Measurements from ENCODE around the gene MAP3K5.

The MAP3K5 gene

DNA sequence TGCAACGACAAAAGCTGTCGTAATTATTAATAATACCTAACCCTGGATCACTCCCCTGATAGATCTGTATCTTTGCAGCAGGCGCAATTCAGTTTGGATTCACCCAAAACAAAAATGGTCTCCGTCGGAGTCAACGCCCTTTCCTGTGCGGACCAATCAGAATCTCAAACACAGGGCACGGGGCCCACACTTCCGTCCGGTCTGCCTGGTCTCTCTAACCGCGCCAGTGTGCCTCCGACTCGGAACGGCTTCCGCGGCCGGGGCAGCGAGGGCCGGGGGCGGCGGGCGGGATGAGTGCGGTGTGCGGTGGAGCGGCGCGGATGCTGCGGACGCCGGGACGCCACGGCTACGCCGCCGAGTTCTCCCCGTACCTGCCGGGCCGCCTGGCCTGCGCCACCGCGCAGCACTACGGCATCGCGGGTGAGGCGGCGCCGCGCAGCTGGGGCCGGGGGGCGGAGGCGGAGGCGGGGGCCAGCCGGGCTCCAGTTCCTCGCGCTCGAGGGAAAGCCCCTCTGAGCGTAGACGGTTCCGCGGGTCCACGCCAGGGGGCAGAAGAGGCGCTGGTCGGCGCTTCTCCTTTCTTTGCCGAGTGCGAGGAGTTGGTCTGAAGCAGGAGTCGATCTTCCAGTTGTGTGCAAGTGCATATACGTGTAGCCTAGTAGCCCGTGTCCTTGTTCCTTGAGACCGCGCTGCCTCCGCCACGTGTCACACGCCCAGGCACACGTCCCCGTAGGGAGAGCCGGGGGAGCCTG lies 30.3 kb upstream of the MAP3K5 start, which contains the start of gene PEX7:
Gene PEX7, plus strand, starts transcription at position 217 of the 752 bp plus-strand sequence. Its CDS starts 74 bp downstream, at position 291.
- TF ChIP-seq, protein P1, sequence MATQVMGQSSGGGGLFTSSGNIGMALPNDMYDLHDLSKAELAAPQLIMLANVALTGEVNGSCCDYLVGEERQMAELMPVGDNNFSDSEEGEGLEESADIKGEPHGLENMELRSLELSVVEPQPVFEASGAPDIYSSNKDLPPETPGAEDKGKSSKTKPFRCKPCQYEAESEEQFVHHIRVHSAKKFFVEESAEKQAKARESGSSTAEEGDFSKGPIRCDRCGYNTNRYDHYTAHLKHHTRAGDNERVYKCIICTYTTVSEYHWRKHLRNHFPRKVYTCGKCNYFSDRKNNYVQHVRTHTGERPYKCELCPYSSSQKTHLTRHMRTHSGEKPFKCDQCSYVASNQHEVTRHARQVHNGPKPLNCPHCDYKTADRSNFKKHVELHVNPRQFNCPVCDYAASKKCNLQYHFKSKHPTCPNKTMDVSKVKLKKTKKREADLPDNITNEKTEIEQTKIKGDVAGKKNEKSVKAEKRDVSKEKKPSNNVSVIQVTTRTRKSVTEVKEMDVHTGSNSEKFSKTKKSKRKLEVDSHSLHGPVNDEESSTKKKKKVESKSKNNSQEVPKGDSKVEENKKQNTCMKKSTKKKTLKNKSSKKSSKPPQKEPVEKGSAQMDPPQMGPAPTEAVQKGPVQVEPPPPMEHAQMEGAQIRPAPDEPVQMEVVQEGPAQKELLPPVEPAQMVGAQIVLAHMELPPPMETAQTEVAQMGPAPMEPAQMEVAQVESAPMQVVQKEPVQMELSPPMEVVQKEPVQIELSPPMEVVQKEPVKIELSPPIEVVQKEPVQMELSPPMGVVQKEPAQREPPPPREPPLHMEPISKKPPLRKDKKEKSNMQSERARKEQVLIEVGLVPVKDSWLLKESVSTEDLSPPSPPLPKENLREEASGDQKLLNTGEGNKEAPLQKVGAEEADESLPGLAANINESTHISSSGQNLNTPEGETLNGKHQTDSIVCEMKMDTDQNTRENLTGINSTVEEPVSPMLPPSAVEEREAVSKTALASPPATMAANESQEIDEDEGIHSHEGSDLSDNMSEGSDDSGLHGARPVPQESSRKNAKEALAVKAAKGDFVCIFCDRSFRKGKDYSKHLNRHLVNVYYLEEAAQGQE (IDR thresholded peaks at IDR 0.05; ENCODE audit: insufficient read depth in 1 of 2, low read depth in 2 of 2, low read length in 2 of 2), result no peak; a peak in 1 of 4 replicates
- TF ChIP-seq POLR2AphosphoS5 (IDR thresholded peaks at IDR 0.05; ENCODE audit: low read depth, low read length) (peak; percentile 87), TAF1 (IDR thresholded peaks at IDR 0.05; ENCODE audit: borderline replicate concordance, insufficient read depth, low read length) (peak; percentile 77; the same call in 1 of the 2 replicates), SIN3A (IDR thresholded peaks at IDR 0.05; ENCODE audit: borderline replicate concordance, insufficient read depth, low read length) (peak; percentile 68; the same call in 1 of the 2 replicates), FOXP2 (optimal IDR thresholded peaks at IDR 0.05; ENCODE audit: borderline replicate concordance, extremely low read depth, extremely low read length, insufficient read depth) (peak; percentile 33)

DNA sequence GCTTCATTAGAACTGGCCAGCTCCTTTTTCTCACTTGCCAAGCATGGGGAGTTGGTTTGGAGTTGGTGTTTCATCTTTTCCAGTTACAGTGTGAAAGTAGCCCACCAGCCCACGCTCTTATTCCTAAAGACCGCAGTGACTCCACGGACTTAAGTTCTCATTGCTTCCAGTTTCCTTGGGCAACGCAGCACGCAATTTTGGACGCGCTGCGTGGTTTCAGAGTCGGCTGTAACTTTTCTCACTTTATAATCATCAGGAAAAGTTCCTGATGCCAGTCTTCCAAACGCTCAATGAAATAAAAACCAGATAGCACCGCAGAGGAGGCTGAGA lies 29.7 kb upstream of the MAP3K5 start:
- TF ChIP-seq SIN3A (IDR thresholded peaks at IDR 0.05; ENCODE audit: borderline replicate concordance, insufficient read depth, low read length), result no peak
- no peak for TF ChIP-seq FOXP2 (optimal IDR thresholded peaks at IDR 0.05; ENCODE audit: borderline replicate concordance, extremely low read depth, extremely low read length, insufficient read depth)
- TF ChIP-seq, protein P1 (IDR thresholded peaks at IDR 0.05; ENCODE audit: insufficient read depth in 1 of 2, low read depth in 2 of 2, low read length in 2 of 2), result no peak; a peak in 1 of 4 replicates
- TF ChIP-seq POLR2AphosphoS5 (IDR thresholded peaks at IDR 0.05; ENCODE audit: low read depth, low read length), result no peak
- no peak for TF ChIP-seq TAF1 (IDR thresholded peaks at IDR 0.05; ENCODE audit: borderline replicate concordance, insufficient read depth, low read length)

DNA sequence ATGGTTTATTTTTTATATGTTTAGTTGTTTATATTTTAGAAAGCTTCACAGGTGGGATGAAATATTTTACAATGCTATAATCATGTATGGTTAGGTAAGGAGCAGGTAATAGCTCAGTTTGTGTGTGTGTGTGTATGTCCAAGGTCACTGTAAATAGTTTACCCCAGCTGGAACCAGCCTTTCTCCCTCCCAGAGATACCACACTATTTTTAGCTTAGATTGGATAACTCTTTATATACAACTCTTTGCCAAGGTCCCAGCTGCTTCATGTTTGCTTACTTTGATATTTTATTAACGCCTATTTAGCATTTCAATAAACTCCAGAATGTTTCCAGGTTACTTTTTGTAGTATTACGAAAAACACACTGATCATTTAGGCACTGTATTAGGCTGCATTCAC lies 28.3 kb upstream of the MAP3K5 start:
- TF ChIP-seq POLR2AphosphoS5 (IDR thresholded peaks at IDR 0.05; ENCODE audit: low read depth, low read length) (no peak), FOXP2 (optimal IDR thresholded peaks at IDR 0.05; ENCODE audit: borderline replicate concordance, extremely low read depth, extremely low read length, insufficient read depth) (no peak), SIN3A (IDR thresholded peaks at IDR 0.05; ENCODE audit: borderline replicate concordance, insufficient read depth, low read length) (no peak), TAF1 (IDR thresholded peaks at IDR 0.05; ENCODE audit: borderline replicate concordance, insufficient read depth, low read length) (no peak)
- TF ChIP-seq, protein P1 (IDR thresholded peaks at IDR 0.05; ENCODE audit: insufficient read depth in 1 of 2, low read depth in 2 of 2, low read length in 2 of 2), result no peak

DNA sequence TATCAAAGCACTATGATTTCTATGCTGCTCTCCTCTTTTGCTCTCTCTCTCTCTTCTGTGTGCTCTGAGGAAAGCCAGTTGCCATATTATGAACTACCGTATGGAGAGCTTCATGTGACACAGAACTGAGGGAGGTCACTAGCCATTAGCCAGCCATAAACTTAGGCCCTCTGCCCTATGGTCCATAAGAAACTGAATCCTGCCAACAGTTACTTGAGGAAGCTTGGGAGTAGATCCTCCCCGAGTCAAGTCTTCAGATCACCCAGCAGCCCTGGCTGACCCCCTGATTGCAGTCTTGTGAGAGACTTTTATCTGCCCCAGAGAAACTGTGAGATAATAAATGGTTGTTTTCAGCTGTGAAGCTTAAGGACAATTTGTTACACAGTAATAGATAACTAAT lies 24.4 kb upstream of the MAP3K5 start:
- TF ChIP-seq FOXP2 (optimal IDR thresholded peaks at IDR 0.05; ENCODE audit: borderline replicate concordance, extremely low read depth, extremely low read length, insufficient read depth) (no peak), POLR2AphosphoS5 (IDR thresholded peaks at IDR 0.05; ENCODE audit: low read depth, low read length) (no peak), TAF1 (IDR thresholded peaks at IDR 0.05; ENCODE audit: borderline replicate concordance, insufficient read depth, low read length) (no peak), SIN3A (IDR thresholded peaks at IDR 0.05; ENCODE audit: borderline replicate concordance, insufficient read depth, low read length) (no peak)
- TF ChIP-seq, protein P1 (IDR thresholded peaks at IDR 0.05; ENCODE audit: insufficient read depth in 1 of 2, low read depth in 2 of 2, low read length in 2 of 2), result no peak
